Measurements from ENCODE around the gene RPRD1B.
A peak's percentile ranks its signal among the peaks of the same experiment; 100 is the strongest.

The RPRD1B gene

DNA sequence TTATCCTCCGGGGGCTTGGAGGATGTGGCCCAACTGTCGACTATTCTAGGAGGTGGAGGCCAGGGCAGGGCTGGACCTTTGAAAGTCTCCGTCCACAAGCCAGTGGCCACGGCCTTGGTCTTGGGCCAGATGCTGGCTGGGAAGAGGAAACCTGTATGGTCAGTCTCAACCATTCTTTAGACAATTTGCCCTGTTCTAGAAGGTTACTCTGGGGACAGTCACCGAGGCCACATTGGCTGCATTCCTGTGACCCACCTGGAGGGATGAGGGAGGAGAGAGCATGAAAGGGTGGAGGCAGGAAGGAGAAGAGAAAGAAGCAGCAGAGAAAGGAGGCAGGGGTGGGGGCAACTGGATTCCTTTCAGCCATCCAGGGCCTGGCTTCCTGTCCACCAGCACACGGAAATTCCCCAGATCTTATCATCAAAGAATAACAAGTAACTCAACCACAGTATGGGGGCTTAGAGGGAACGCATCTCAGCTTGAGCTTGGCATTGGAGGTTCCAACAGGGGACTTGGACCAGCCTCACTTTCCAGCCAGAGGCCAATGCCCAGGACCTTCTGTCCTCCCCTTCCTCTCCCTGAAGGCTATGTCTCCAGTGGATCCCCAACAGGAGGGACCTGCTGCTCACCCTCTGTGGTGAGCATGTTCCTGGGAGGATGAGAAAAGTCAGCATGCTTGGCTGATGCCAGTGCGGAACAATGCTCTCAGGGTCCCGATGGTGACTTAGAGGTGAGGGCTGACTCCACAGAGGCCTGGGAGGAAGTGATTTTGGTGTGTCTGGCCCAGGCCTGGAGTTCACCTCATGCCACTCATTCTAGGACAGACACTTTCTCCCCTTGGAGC lies 101.1 kb downstream of the RPRD1B start:
- peak overlapping the region; percentile 33 for H3K4me3 ChIP-seq (ENCODE audit: low read length, poor library complexity, severe bottlenecking)
- no peaks in the 10 kb centered on the region for H3K27me3 ChIP-seq (ENCODE audit: insufficient read depth, low read length, poor library complexity, severe bottlenecking)
- no peaks in the 10 kb centered on the region for H4K20me1 ChIP-seq (ENCODE audit: insufficient read depth, low read length, poor library complexity, severe bottlenecking)
- H3K36me3 ChIP-seq (ENCODE audit: insufficient read depth, low read length) = no peaks in the 10 kb centered on the region
- peak overlapping the region; percentile 9; the same call in 1 of the 2 replicates for H2AFZ ChIP-seq (ENCODE audit: low read length)
- peak overlapping the region; percentile 37 for H3K9ac ChIP-seq (ENCODE audit: low read depth, low read length, poor library complexity, severe bottlenecking)
- no peaks in the 10 kb centered on the region for H3K79me2 ChIP-seq (ENCODE audit: insufficient read depth, low read length)
- peak overlapping the region; percentile 68 for H3K4me2 ChIP-seq (ENCODE audit: low read depth, low read length, poor library complexity, severe bottlenecking)
- H3K9me3 ChIP-seq (ENCODE audit: insufficient read depth, low read depth, low read length) = no peaks in the 10 kb centered on the region
- peaks cover 29% of the 10 kb centered on the region for H3K4me1 ChIP-seq (ENCODE audit: insufficient read depth, low read length, poor library complexity, severe bottlenecking)
- TF ChIP-seq, protein P1, sequence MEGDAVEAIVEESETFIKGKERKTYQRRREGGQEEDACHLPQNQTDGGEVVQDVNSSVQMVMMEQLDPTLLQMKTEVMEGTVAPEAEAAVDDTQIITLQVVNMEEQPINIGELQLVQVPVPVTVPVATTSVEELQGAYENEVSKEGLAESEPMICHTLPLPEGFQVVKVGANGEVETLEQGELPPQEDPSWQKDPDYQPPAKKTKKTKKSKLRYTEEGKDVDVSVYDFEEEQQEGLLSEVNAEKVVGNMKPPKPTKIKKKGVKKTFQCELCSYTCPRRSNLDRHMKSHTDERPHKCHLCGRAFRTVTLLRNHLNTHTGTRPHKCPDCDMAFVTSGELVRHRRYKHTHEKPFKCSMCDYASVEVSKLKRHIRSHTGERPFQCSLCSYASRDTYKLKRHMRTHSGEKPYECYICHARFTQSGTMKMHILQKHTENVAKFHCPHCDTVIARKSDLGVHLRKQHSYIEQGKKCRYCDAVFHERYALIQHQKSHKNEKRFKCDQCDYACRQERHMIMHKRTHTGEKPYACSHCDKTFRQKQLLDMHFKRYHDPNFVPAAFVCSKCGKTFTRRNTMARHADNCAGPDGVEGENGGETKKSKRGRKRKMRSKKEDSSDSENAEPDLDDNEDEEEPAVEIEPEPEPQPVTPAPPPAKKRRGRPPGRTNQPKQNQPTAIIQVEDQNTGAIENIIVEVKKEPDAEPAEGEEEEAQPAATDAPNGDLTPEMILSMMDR (conservative IDR thresholded peaks at IDR 0.05; ENCODE audit: low read length) = no peak
- TF ChIP-seq EZH2phosphoT487 (IDR thresholded peaks at IDR 0.05; ENCODE audit: borderline replicate concordance) = no peak
- H3K9me2 ChIP-seq (replicated peaks; ENCODE audit: low read depth, low read length) = no peaks in the 10 kb centered on the region
- H3F3A ChIP-seq (ENCODE audit: low read depth) = no peaks in the 10 kb centered on the region

DNA sequence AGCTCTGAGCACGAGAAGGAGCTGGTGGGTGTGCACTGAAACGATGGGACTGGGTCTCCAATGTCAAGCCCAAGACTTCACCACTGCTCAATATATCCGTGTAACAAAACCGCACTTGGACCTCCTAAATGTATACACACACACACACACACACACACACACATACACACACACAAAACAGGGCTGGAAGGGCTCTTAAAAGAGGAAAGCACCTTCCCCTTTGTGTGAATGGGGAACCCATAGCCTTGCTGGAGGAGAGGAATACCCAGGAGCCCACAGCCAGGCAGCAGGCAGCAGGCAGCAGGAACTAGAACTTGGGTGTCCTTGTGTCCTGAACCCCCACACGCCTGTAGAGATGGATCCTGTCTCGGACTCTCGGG lies 101.7 kb downstream of the RPRD1B start:
- TF ChIP-seq EZH2phosphoT487 (IDR thresholded peaks at IDR 0.05; ENCODE audit: borderline replicate concordance) = no peak
- TF ChIP-seq, protein P1 (conservative IDR thresholded peaks at IDR 0.05; ENCODE audit: low read length) = no peak
- Histone ChIP-seq H3K9ac (ENCODE audit: low read depth, low read length, poor library complexity, severe bottlenecking) (peak overlapping the region; percentile 37), H3K4me3 (ENCODE audit: low read length, poor library complexity, severe bottlenecking) (peak overlapping the region; percentile 33), H4K20me1 (ENCODE audit: insufficient read depth, low read length, poor library complexity, severe bottlenecking) (no peaks in the 10 kb centered on the region), H3F3A (ENCODE audit: low read depth) (no peaks in the 10 kb centered on the region), H3K4me1 (ENCODE audit: insufficient read depth, low read length, poor library complexity, severe bottlenecking) (peaks cover 35% of the 10 kb centered on the region), H3K27me3 (ENCODE audit: insufficient read depth, low read length, poor library complexity, severe bottlenecking) (no peaks in the 10 kb centered on the region), H3K79me2 (ENCODE audit: insufficient read depth, low read length) (no peaks in the 10 kb centered on the region), H3K9me3 (ENCODE audit: insufficient read depth, low read depth, low read length) (no peaks in the 10 kb centered on the region), H2AFZ (ENCODE audit: low read length) (no peak overlapping the region; the same call in 1 of the 2 replicates), H3K9me2 (replicated peaks; ENCODE audit: low read depth, low read length) (no peaks in the 10 kb centered on the region), H3K36me3 (ENCODE audit: insufficient read depth, low read length) (no peaks in the 10 kb centered on the region), H3K4me2 (ENCODE audit: low read depth, low read length, poor library complexity, severe bottlenecking) (peak overlapping the region; percentile 68)

DNA sequence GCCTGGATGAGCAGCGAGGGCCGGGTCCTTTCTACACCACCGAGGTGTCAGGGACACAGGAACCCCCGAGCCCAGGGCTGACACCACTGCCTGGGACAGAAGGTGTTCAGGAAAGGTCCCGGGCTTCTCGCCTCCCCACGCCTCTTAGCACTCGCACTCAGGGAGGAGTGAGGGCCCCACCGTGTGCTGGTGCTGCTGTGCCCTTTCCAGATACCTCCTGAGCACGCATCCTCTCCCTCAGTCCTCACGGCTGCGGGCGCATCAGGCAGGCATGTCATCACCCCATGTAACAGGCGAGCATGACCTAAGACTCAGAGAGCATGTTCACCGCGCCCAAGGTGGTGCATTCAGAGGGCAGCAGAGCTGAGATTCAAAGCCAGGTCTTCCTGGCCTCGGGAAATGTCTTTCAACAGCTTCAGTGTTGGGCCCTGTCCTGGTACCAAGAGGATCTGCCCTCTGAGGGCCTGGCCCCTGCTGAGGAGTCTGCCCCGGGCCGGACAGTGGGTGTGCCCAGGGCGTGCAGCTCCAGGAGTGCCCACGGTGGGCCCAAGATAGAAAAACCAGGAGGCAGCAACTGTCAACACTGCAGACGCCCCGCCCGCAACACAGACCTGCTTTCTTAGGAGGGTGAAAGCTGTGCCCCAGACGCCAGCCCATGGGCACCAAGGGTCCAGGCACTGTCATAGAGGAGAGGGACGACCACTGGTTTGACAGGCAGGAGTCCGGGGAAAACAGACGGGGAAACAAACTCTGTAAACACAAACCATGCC lies 102.3 kb downstream of the RPRD1B start:
- Histone ChIP-seq H3K9me3 (ENCODE audit: insufficient read depth, low read depth, low read length) (no peaks in the 10 kb centered on the region), H3K9ac (ENCODE audit: low read depth, low read length, poor library complexity, severe bottlenecking) (peak overlapping the region; percentile 37), H3K36me3 (ENCODE audit: insufficient read depth, low read length) (no peaks in the 10 kb centered on the region), H3K4me1 (ENCODE audit: insufficient read depth, low read length, poor library complexity, severe bottlenecking) (peaks cover 41% of the 10 kb centered on the region), H3K9me2 (replicated peaks; ENCODE audit: low read depth, low read length) (no peaks in the 10 kb centered on the region), H3K4me2 (ENCODE audit: low read depth, low read length, poor library complexity, severe bottlenecking) (no peak overlapping the region), H3K79me2 (ENCODE audit: insufficient read depth, low read length) (no peaks in the 10 kb centered on the region), H3K4me3 (ENCODE audit: low read length, poor library complexity, severe bottlenecking) (no peak overlapping the region), H3F3A (ENCODE audit: low read depth) (no peaks in the 10 kb centered on the region; the same call in 1 of the 2 replicates), H3K27me3 (ENCODE audit: insufficient read depth, low read length, poor library complexity, severe bottlenecking) (no peaks in the 10 kb centered on the region), H4K20me1 (ENCODE audit: insufficient read depth, low read length, poor library complexity, severe bottlenecking) (no peaks in the 10 kb centered on the region), H2AFZ (ENCODE audit: low read length) (no peak overlapping the region)
- TF ChIP-seq EZH2phosphoT487 (IDR thresholded peaks at IDR 0.05; ENCODE audit: borderline replicate concordance) = no peak
- TF ChIP-seq, protein P1 (conservative IDR thresholded peaks at IDR 0.05; ENCODE audit: low read length) = no peak
